GM19023 (cell line): ENCODE results near the gene OR10A6.

ENCODE experiments used
- ATAC-seq: cut with Tn5 transposase; IDR thresholded peaks from one replicate; pipeline ENCODE4 v1.9.1; 2021; ENCODE audit warnings: mild to moderate bottlenecking, moderate library complexity; ENCODE audit not compliant: unreplicated experiment

Gene OR10A6

GRCh38 chr11:7931168-7931567 lies at the start of gene OR10A6:
Gene OR10A6, minus strand, starts transcription at chr11:7931268. Its CDS starts 2,606 bp downstream, at chr11:7928662.
- no peak for ATAC-seq

GRCh38 chr11:7977232-7977917 lies 46.3 kb upstream of the OR10A6 start:
- ATAC-seq = no peak

GRCh38 chr11:7974668-7975067 lies 43.6 kb upstream of the OR10A6 start:
- ATAC-seq = no peak

GRCh38 chr11:7973011-7973410 lies 41.9 kb upstream of the OR10A6 start:
- ATAC-seq = no peak

- ATAC-seq = no peak
Observed at GRCh38 chr11:7971846-7972245, 40.8 kb upstream of the OR10A6 start.

GRCh38 chr11:7969756-7970646 lies 38.9 kb upstream of the OR10A6 start:
- no peak for ATAC-seq

- ATAC-seq = no peak
Observed at GRCh38 chr11:7968686-7969085, 37.6 kb upstream of the OR10A6 start.

GRCh38 chr11:7967826-7968225 lies 36.8 kb upstream of the OR10A6 start:
- ATAC-seq = no peak

GRCh38 chr11:7967097-7967496 lies 36.0 kb upstream of the OR10A6 start:
- no peak for ATAC-seq

GRCh38 chr11:7965386-7965785 lies 34.3 kb upstream of the OR10A6 start, which contains the start of gene NLRP10:
Gene NLRP10, minus strand, starts transcription at chr11:7965447. Its CDS starts 1,952 bp downstream, at chr11:7963495.
- ATAC-seq = no peak

GRCh38 chr11:7964873-7965272 lies 33.8 kb upstream of the OR10A6 start:
- no peak for ATAC-seq

- ATAC-seq = no peak
Observed at GRCh38 chr11:7964261-7964660, 33.2 kb upstream of the OR10A6 start.

GRCh38 chr11:7955191-7955590 lies 24.1 kb upstream of the OR10A6 start:
- no peak for ATAC-seq

GRCh38 chr11:7949934-7950333 lies 18.9 kb upstream of the OR10A6 start:
- no peak for ATAC-seq

GRCh38 chr11:7944123-7944522 lies 13.1 kb upstream of the OR10A6 start:
- no peak for ATAC-seq

GRCh38 chr11:7941608-7942007 lies 10.5 kb upstream of the OR10A6 start, which contains the start of gene OR10A3:
Gene OR10A3, minus strand, starts transcription at chr11:7941708. Its CDS starts 2,188 bp downstream, at chr11:7939520.
- ATAC-seq = no peak

GRCh38 chr11:7941146-7941545 lies 10.1 kb upstream of the OR10A6 start:
- ATAC-seq = no peak

- ATAC-seq = no peak
Observed at GRCh38 chr11:7936615-7937014, 5.5 kb upstream of the OR10A6 start.

- no peak for ATAC-seq
Observed at GRCh38 chr11:7927635-7928034, 3.4 kb downstream of the OR10A6 start.

GRCh38 chr11:7924536-7924935 lies 6.5 kb downstream of the OR10A6 start:
- ATAC-seq = no peak

- ATAC-seq = no peak
Observed at GRCh38 chr11:7918141-7918540, 12.9 kb downstream of the OR10A6 start.

- no peak for ATAC-seq
Observed at GRCh38 chr11:7911011-7911410, 20.1 kb downstream of the OR10A6 start.
